Fibroblast of skin of left quadriceps (primary cell): Measurements from ENCODE around the gene NEDD4L.
A peak's percentile ranks its signal among the peaks of the same experiment; 100 is the strongest.
"Not testable (repeated sequence)": the region's sequence is repeated elsewhere in the genome, so short reads cannot be mapped to it uniquely, and the experiment has no call there.

Source experiments
- DNase-seq, 2 experiments: peaks; one replicate each; pipeline ENCODE4 v3.0.0-alpha.2; 2013; ENCODE audit warnings: low read depth in 2 of 2

The NEDD4L gene

GRCh38 chr18:58156516-58156915 lies 112.5 kb downstream of the NEDD4L start:
- DNase-seq, result no peak

GRCh38 chr18:58157237-58157636 lies 113.2 kb downstream of the NEDD4L start:
- DNase-seq, result no peak

GRCh38 chr18:58158008-58158407 lies 114.0 kb downstream of the NEDD4L start:
- DNase-seq, result no peak

- DNase-seq, result no peak
Observed at GRCh38 chr18:58158459-58158858, 114.4 kb downstream of the NEDD4L start.

- DNase-seq, result no peak
Observed at GRCh38 chr18:58161659-58162058, 117.6 kb downstream of the NEDD4L start.

GRCh38 chr18:58162127-58162526 lies 118.1 kb downstream of the NEDD4L start:
- DNase-seq, result no peak

- no peak for DNase-seq
Observed at GRCh38 chr18:58163004-58163590, 119.1 kb downstream of the NEDD4L start.

GRCh38 chr18:58166278-58166844 lies 122.3 kb downstream of the NEDD4L start:
- DNase-seq, result no peak

- DNase-seq, result no peak
Observed at GRCh38 chr18:58167073-58167472, 123.0 kb downstream of the NEDD4L start.

GRCh38 chr18:58168221-58168620 lies 124.2 kb downstream of the NEDD4L start:
- no peak for DNase-seq

- DNase-seq, result no peak
Observed at GRCh38 chr18:58168993-58169392, 125.0 kb downstream of the NEDD4L start.

GRCh38 chr18:58169472-58169871 lies 125.4 kb downstream of the NEDD4L start:
- DNase-seq, result no peak

- not testable (repeated sequence) for DNase-seq
Observed at GRCh38 chr18:58170036-58170435, 126.0 kb downstream of the NEDD4L start.

- no peak for DNase-seq
Observed at GRCh38 chr18:58172031-58172430, 128.0 kb downstream of the NEDD4L start.

GRCh38 chr18:58174285-58174684 lies 130.3 kb downstream of the NEDD4L start:
- no peak for DNase-seq

GRCh38 chr18:58175122-58175785 lies 131.2 kb downstream of the NEDD4L start:
- DNase-seq, result no peak

GRCh38 chr18:58175786-58176176 lies 131.8 kb downstream of the NEDD4L start:
- DNase-seq, result no peak

GRCh38 chr18:58177004-58177717 lies 133.1 kb downstream of the NEDD4L start:
- peak; percentile 90 to 91 for DNase-seq

GRCh38 chr18:58177896-58178470 lies 134.0 kb downstream of the NEDD4L start:
- no peak for DNase-seq

- peak in 1 of 2 experiments; percentile 34 for DNase-seq
Observed at GRCh38 chr18:58178511-58178910, 134.5 kb downstream of the NEDD4L start.

- DNase-seq, result no peak
Observed at GRCh38 chr18:58180172-58180571, 136.1 kb downstream of the NEDD4L start.

GRCh38 chr18:58180738-58181353 lies 136.8 kb downstream of the NEDD4L start:
- DNase-seq, result no peak
